Upper lobe of right lung (tissue), 1 donor: Measurements from ENCODE around the gene TACR1. TPM values are rescaled to one million over a fixed set of nuclear protein-coding genes. Genes with fewer than 3 reads are reported as not detected.

ENCODE experiments used
- ATAC-seq: fragments of 200-7000 bp; cut with Tn5 transposase; one replicate; pipeline ENCODE4 v1.9.1; 2020; ENCODE audit warnings: mild to moderate bottlenecking, moderate library complexity
- DNase-seq: peaks from one replicate; pipeline ENCODE4 v3.0.0-alpha.2; 2020
- H3K27ac ChIP-seq: fragments of 200-600 bp; one replicate; pipeline ENCODE4 v1.8.0; 2022
- H3K27me3 ChIP-seq: fragments of 200-600 bp; one replicate; pipeline ENCODE4 v1.8.0; 2022; ENCODE audit warnings: mild to moderate bottlenecking
- H3K36me3 ChIP-seq: fragments of 200-600 bp; one replicate; pipeline ENCODE4 v1.8.0; 2022
- H3K4me1 ChIP-seq: fragments of 200-600 bp; one replicate; pipeline ENCODE4 v1.8.0; 2022
- H3K4me3 ChIP-seq: fragments of 200-600 bp; one replicate; pipeline ENCODE4 v1.8.0; 2022; ENCODE audit warnings: mild to moderate bottlenecking
- H3K9me3 ChIP-seq: fragments of 200-600 bp; one replicate; pipeline ENCODE4 v1.8.0; 2022
- intact Hi-C: fragments of 100-400 bp; cut with DNase I; formaldehyde crosslinking; loops from one replicate; pipeline ENCODE4 v1.11.0; 2022
- total RNA-seq: library from RNA; stranded (reverse); fragmentation: NEBNext Ultra II Directional; extraction: Animal tissue kit (Norgen Biotek cat#: 25700); gene quantifications from one replicate; pipeline ENCODE4 v1.2.1, GENCODE V29; 2021
- TF ChIP-seq, protein P1 (sequence below): fragments of 200-600 bp; IDR thresholded peaks from one replicate; pipeline ENCODE4 v1.8.0; 2022; ENCODE audit warnings: antibody characterized with exemption
- donor health status: DM: no; HTN: yes; CAD: no; lungs with severe emphysema.

The TACR1 gene
- total RNA-seq, 1 donor from 2014 or later: 1.4 TPM

DNA sequence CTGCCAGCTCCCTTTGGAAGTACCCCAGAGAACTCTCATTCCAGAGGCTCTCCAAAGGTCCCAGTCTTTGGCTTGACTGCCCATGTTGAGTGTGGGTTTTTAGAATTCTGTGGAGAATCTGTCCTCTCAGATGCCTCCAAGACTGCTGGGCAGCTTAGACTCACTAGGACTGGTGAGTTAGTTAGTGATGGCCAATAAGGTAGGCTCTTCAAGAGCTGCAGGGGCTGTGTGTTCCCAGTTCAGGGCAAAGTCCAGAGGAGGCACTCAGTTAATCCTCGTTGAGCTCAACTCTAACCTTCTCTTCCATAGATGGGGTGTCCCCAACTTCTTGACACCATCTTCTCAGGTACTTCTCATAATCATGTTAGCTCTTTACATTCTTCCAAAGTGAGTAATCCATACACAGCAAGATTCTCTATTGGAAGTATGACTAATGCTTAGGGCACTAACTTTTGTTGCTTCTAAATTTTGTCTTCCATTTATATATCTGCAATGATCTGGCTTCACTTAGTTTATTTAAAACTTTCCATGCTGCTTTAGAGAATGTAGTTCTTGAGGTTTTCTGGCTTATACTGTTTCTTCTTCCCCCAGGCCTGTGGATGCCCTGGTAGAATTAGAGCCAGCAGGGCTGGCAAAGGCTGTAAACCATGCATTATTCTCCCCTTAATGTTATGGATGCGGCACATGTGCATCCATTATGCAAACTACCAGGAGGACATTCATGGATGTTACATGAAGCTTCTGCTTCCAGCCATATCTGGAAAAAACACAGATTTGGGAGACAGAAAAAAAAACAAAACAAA, 151.9 kb downstream of the TACR1 start:
- Histone ChIP-seq H3K9me3 (no peaks in the 10 kb centered on the region), H3K36me3 (no peaks in the 10 kb centered on the region), H3K27ac (no peak overlapping the region), H3K4me1 (peaks cover 8% of the 10 kb centered on the region), H3K4me3 (no peak overlapping the region), H3K27me3 (no peaks in the 10 kb centered on the region)
- intact Hi-C loops: no loop called here
- DNase-seq (no peak), ATAC-seq (no peak)
- TF ChIP-seq, protein P1, sequence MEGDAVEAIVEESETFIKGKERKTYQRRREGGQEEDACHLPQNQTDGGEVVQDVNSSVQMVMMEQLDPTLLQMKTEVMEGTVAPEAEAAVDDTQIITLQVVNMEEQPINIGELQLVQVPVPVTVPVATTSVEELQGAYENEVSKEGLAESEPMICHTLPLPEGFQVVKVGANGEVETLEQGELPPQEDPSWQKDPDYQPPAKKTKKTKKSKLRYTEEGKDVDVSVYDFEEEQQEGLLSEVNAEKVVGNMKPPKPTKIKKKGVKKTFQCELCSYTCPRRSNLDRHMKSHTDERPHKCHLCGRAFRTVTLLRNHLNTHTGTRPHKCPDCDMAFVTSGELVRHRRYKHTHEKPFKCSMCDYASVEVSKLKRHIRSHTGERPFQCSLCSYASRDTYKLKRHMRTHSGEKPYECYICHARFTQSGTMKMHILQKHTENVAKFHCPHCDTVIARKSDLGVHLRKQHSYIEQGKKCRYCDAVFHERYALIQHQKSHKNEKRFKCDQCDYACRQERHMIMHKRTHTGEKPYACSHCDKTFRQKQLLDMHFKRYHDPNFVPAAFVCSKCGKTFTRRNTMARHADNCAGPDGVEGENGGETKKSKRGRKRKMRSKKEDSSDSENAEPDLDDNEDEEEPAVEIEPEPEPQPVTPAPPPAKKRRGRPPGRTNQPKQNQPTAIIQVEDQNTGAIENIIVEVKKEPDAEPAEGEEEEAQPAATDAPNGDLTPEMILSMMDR: no peak

DNA sequence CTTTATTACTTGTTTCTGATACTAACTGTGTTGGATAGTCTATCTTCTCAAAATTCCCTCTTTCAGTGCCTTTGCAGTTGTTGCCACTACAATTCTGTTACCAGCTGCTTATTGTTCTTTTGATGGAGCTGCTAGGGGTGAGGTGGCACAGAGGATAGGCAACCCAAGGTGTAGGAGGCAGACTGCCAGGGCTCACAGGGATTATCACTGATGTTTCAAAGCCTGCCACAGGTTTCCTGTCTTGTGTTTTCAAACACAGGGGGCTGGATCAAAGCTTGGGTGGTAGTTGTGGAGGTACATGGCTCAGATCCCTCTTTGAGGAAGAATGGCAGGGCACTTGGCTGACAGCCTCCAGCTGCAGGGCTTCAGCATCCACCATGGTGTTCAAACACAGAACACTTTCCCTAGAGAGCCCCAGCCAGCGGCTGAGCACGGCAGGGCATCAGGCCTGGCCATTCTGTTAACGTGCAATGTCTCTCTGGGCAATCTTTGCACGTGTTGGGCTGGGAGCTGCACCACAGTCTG, 153.7 kb downstream of the TACR1 start:
- H3K4me3 ChIP-seq: no peak overlapping the region
- H3K36me3 ChIP-seq: no peaks in the 10 kb centered on the region
- no peak overlapping the region for H3K27ac ChIP-seq
- ATAC-seq (no peak), DNase-seq (no peak)
- H3K9me3 ChIP-seq: no peaks in the 10 kb centered on the region
- H3K4me1 ChIP-seq: peaks cover 8% of the 10 kb centered on the region
- H3K27me3 ChIP-seq: no peaks in the 10 kb centered on the region
- intact Hi-C loops: no loop called here
- TF ChIP-seq, protein P1: no peak

DNA sequence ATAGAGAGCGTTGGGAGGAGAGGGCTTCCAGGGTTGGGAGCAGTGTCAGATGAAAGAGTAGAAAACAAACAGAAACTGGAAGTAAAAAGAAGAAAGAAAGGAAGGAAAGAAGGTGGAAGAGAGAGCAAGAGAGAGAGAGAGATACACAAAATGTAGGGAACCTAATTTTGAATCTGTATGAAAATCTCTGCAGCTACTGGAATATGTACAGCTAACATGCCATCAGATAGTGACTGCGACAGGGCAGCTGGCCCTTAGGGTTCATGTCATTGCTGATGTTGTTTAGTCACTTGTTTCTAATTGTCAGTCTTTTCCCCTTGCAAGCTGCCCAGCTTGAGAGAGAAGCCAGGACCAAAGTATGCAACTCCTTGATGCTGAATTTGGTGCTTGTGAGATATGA, 155.0 kb downstream of the TACR1 start:
- no peaks in the 10 kb centered on the region for H3K27me3 ChIP-seq
- no peaks in the 10 kb centered on the region for H3K36me3 ChIP-seq
- intact Hi-C loops: no loop called here
- no peak overlapping the region for H3K27ac ChIP-seq
- H3K9me3 ChIP-seq: no peaks in the 10 kb centered on the region
- no peak overlapping the region for H3K4me3 ChIP-seq
- no peak for DNase-seq
- H3K4me1 ChIP-seq: peaks cover 8% of the 10 kb centered on the region
- TF ChIP-seq, protein P1: no peak
- no peak for ATAC-seq

DNA sequence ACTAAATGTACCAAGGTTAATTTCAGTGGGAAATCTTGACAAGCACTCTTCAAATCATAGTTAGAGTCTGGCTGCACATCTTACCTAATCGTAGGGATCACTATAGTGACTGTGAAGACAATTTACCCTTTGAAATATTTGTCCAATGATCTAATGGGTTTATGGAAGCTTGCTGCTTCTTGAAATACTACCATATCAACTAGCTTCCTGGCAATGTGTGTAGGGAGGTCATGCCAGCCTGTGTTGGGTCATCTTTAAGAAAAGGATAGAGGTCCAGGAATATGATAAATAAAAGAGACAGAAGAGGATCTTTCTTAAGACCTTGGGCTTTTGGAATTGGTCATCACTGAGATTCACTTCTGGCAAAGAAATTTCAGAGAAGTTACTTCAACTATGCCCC, 156.5 kb downstream of the TACR1 start:
- no peaks in the 10 kb centered on the region for H3K9me3 ChIP-seq
- TF ChIP-seq, protein P1: no peak
- intact Hi-C loops: no loop called here
- peaks cover 3% of the 10 kb centered on the region for H3K4me1 ChIP-seq
- no peak overlapping the region for H3K4me3 ChIP-seq
- no peaks in the 10 kb centered on the region for H3K27me3 ChIP-seq
- H3K36me3 ChIP-seq: no peaks in the 10 kb centered on the region
- no peak for DNase-seq
- H3K27ac ChIP-seq: no peak overlapping the region
- ATAC-seq: no peak

- TF ChIP-seq, protein P1: no peak
- no peak overlapping the region for H3K27ac ChIP-seq
- H3K4me1 ChIP-seq: no peaks in the 10 kb centered on the region
- intact Hi-C loops: no loop called here
- H3K27me3 ChIP-seq: no peaks in the 10 kb centered on the region
- H3K36me3 ChIP-seq: no peaks in the 10 kb centered on the region
- no peak for DNase-seq
- H3K4me3 ChIP-seq: no peak overlapping the region
- ATAC-seq: peak; percentile 31
- H3K9me3 ChIP-seq: no peaks in the 10 kb centered on the region
These were observed 157.4 kb downstream of the TACR1 start for GRCh38 chr2:75041731-75042600.
